Choroid plexus epithelial cell (primary cell): ENCODE measurements around the gene DAO.

Experiments used
- DNase-seq: peaks from one replicate; pipeline ENCODE4 v3.0.0-alpha.2; 2010; ENCODE audit warnings: low read depth
- H3K4me3 ChIP-seq: 2 replicates; pipeline ENCODE4 v1.5.1; 2011; ENCODE audit warnings: low read depth, mild to moderate bottlenecking, control low read depth, low read length, moderate library complexity
- CTCF ChIP-seq: conservative IDR thresholded peaks from 2 replicates; pipeline ENCODE4 v1.5.1; 2011; ENCODE audit warnings: low read depth, mild to moderate bottlenecking, control low read depth, inconsistent platforms, low read length, moderate library complexity

The DAO gene

GRCh38 chr12:108949976-108950375 lies 70.1 kb downstream of the DAO start:
- no peak for DNase-seq
- no peak for TF ChIP-seq CTCF

More at GRCh38 chr12:108949976-108950375, 70.1 kb downstream of the DAO start:
- H3K4me3 ChIP-seq = no peak overlapping the region
